GM12873 (cell line): ENCODE results near the gene SCIN.

ENCODE experiments used
- TF ChIP-seq, protein P1 (sequence below): IDR thresholded peaks from 2 replicates; pipeline ENCODE4 v1.5.1; 2012; ENCODE audit warnings: low read depth, mild to moderate bottlenecking, moderate library complexity, low read length, control low read depth; ENCODE audit not compliant: insufficient read depth; ENCODE audit errors: missing control alignments

Gene SCIN

DNA sequence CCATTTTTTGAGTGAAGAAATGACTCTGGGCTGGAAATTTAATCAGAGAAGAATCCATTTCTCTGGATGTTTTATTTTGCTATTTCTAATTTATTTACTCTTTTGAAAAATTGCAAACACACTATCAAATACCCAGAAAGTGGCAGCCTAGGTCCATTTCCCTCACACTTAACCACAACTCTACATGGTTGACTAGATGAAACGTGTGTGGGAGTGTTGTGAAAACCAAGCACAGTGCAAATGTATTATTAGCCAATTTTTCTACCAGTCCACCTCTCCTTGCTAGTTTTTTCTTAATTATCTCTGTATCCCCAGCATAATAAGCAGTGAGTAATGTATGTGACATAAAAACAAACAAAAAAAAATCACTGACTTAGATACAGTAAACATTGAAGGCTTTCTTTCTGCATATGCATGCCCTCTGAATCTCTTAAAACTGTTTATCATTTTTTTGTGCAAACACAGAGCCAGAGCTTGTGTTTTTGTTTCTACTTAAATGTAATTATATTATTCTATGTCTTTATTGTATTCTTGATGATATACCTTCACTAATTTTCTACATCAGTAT, 30.9 kb downstream of the SCIN start:
- TF ChIP-seq, protein P1, sequence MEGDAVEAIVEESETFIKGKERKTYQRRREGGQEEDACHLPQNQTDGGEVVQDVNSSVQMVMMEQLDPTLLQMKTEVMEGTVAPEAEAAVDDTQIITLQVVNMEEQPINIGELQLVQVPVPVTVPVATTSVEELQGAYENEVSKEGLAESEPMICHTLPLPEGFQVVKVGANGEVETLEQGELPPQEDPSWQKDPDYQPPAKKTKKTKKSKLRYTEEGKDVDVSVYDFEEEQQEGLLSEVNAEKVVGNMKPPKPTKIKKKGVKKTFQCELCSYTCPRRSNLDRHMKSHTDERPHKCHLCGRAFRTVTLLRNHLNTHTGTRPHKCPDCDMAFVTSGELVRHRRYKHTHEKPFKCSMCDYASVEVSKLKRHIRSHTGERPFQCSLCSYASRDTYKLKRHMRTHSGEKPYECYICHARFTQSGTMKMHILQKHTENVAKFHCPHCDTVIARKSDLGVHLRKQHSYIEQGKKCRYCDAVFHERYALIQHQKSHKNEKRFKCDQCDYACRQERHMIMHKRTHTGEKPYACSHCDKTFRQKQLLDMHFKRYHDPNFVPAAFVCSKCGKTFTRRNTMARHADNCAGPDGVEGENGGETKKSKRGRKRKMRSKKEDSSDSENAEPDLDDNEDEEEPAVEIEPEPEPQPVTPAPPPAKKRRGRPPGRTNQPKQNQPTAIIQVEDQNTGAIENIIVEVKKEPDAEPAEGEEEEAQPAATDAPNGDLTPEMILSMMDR = no peak

- TF ChIP-seq, protein P1 = no peak
Observed at GRCh38 chr7:12607134-12607533, 36.6 kb downstream of the SCIN start.

DNA sequence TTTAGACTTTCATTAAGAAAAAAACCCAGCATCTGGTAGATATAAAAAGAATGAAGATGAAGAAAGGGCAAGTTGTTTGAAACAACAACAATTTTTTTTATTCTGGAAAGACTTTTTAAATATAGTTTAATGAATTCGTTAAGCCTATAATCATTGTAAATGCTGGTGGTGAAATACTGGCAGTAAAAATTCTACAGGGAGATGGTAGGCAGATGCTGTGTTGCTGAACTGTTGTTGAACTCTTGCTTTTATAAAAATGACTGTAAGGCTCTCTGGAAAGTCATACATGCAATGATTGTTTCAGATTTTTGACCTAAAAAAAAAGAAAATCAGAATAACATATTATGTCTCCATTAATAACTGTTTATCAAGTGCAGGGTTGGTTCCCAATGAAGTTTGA, 39.0 kb downstream of the SCIN start:
- TF ChIP-seq, protein P1 = no peak

GRCh38 chr7:12610899-12611298, 40.4 kb downstream of the SCIN start:
- TF ChIP-seq, protein P1 = no peak

- TF ChIP-seq, protein P1 = no peak
Observed at GRCh38 chr7:12612622-12613021, 42.1 kb downstream of the SCIN start.

GRCh38 chr7:12619461-12620069, 49.0 kb downstream of the SCIN start:
- TF ChIP-seq, protein P1 = no peak

GRCh38 chr7:12620371-12620770, 49.9 kb downstream of the SCIN start:
- TF ChIP-seq, protein P1 = no peak
